Stimulated activated naive B cell treated with anti-CD40 and anti-IgM and Interleukin-4, amounts not matched to agents 10 μg/mL and 1 μg/mL and 100 μg/mL, for 72 hours (primary cell): ENCODE data around the gene IL2RA.
"Not testable (repeated sequence)": the region's sequence is repeated elsewhere in the genome, so short reads cannot be mapped to it uniquely, and the experiment has no call there.

Experiments used
- ATAC-seq, 2 donors: fragments of 150-1000 bp; cut with Tn5 transposase; replicated peaks; 2 replicates each; pipeline ENCODE4 v1.10.0; 2021; ENCODE audit warnings: moderate library complexity in 1 of 2
- DNase-seq: peaks from one replicate; pipeline ENCODE4 v3.0.0; 2021
- H3K27ac Mint-ChIP-seq: one replicate; pipeline ENCODE4 v1.8.0; 2022; ENCODE audit warnings: mild to moderate bottlenecking, mixed read lengths
- H3K27me3 Mint-ChIP-seq, 2 donors: one replicate each; pipeline ENCODE4 v1.8.0; 2022; ENCODE audit warnings: mixed read lengths in 2 of 2
- H3K36me3 Mint-ChIP-seq, 2 donors: one replicate each; pipeline ENCODE4 v1.8.0; 2022; ENCODE audit warnings: mixed read lengths in 2 of 2, mild to moderate bottlenecking in 1 of 2
- H3K4me1 Mint-ChIP-seq, 2 donors: one replicate each; pipeline ENCODE4 v1.8.0; 2022; ENCODE audit warnings: mixed read lengths in 2 of 2, mild to moderate bottlenecking in 1 of 2
- H3K4me3 Mint-ChIP-seq, 2 donors: one replicate each; pipeline ENCODE4 v1.8.0; 2022; ENCODE audit warnings: mild to moderate bottlenecking in 2 of 2, mixed read lengths in 2 of 2, moderate library complexity in 1 of 2
- H3K9me3 Mint-ChIP-seq, 2 donors: one replicate each; pipeline ENCODE4 v1.8.0; 2022; ENCODE audit warnings: mixed read lengths in 2 of 2, mild to moderate bottlenecking in 1 of 2

IL2RA gene

GRCh38 chr10:5961405-5962100, 100.6 kb downstream of the IL2RA start:
- DNase-seq (no peak), ATAC-seq (no peak)
- Mint-ChIP-seq H3K27ac (no peak overlapping the region), H3K9me3 (no peaks in the 10 kb centered on the region), H3K27me3 (no peaks in the 10 kb centered on the region), H3K4me1 (no peaks in the 10 kb centered on the region), H3K4me3 (no peak overlapping the region), H3K36me3 (peaks cover 37 to 50% of the 10 kb centered on the region in 2 donors)

- not testable (repeated sequence) for H3K4me3 Mint-ChIP-seq, DNase-seq, H3K27me3 Mint-ChIP-seq, H3K27ac Mint-ChIP-seq, H3K9me3 Mint-ChIP-seq, ATAC-seq, H3K4me1 Mint-ChIP-seq
- peaks cover 36 to 56% of the 10 kb centered on the region in 2 donors for H3K36me3 Mint-ChIP-seq
Observed at GRCh38 chr10:5960973-5961275, 101.2 kb downstream of the IL2RA start.
